Stimulated activated CD4-positive, alpha-beta T cell treated with anti-CD3 and anti-CD28 coated beads, Interleukin-12 subunit alpha, Interleukin-12 subunit beta, amount 100 ng/mL, for 24 hours (primary cell): Measurements from ENCODE around the gene ISG20L2.

Source experiments
- DNase-seq, 2 experiments: peaks; one replicate each; pipeline ENCODE4 v3.0.0-alpha.2; 2020; ENCODE audit warnings: low read depth in 2 of 2

The ISG20L2 gene

DNA sequence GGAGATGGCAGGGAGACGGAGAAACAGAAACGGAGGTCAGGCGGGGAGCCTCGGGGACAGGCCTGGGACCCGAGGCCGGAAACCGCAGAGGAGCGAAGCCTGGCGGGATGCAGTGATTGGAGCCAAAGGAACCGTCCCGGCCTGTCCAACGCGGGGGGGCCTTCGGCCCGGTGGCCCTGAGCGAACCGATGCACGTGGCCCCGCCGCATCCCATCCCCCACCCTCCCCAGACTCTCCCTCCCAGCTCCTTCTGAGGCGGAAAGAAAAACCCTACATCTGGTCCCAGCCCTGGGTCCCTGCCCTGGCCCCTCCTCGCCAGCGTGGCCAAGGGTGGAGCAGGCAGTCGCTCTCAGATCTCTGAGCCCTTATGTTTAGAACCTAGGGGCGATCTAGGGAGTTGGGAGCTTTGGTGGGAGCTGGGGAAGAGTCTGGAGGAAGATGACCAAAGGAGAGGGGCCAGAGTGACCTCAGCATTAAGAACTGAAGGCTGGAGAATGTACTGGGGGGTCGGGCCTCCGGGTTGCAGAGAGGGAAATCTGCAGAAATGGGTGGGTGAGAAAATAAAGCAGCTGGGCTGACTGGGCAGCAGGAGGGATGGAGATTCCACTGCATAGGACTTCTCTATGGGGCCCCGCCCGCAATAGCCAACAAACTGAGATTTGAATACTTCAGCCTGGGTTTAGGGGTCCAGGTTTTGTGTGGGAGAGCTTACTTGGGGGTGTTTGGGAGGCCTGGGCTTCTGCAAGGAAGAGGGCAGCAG is 21.7 kb downstream of the ISG20L2 start:
- DNase-seq, result no peak

DNA sequence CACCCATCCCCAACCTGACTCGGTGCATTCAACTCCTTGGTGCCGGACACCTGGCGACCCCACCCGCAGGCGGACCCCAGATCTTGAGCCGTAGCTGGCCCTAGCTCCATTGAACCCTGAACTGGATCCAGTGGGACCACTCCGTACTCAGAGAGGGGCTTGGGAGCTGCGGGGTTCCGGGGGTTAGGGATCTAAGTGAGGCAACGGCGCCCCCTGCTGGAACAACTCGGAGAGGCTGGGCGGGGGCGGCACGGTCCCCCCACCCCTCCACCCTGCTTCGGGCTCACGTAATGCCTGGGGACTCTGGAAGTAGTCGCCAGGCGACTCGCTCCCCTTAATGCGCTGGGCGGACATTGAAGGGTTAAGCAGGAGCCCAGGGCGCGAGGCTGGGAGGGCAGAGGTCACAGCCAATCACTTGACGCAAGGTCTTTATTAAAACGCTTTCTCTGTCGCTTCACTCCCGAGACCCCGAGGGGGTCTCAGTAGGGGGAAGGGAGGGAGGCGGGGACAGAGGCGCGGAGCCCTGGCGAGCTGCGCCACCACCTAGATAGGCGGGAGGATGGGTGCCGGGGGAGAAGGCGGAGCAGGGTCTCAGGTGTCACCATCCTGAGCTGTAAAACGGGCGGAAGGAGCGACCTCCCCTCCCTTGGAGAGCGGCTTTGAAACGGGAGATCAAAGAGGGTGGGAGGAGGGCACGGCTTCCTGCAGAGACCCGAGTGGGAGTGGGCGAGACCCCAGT is 22.5 kb downstream of the ISG20L2 start:
- peak; percentile 31 to 62 for DNase-seq

DNA sequence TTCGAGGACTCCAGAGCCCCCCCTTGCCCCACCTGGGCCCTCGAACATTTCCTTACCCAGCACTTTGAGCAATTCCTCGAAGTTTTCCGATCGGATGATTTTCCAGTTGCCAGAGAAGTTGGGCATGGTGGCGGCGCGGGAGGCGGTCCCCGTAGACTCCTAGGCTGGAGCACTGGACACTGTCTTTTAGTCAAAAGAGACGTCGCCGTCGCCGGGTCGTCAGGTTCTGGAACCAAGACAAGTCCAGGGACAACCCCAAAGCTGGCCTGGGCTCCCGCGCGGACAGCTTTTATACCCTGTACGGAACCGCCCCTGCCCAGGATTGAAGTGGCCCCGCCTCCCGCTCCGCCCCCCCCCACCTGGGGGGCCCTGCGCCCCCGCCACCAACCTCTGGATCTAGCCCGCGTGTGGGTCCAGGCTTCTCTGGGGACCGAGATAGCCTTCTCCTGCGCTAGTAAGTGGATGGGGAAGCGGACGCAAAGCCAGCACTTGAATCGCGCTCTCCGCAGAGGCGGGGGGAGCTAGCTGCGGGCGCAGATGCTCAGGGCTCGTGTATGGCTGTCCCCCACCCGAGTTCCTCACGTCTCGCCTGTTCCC is 23.1 kb downstream of the ISG20L2 start, which contains the start of gene CRABP2:
CRABP2 (minus strand) TSS at position 263 of the 597 bp plus-strand sequence; CDS start at position 126, 137 bp downstream.
- DNase-seq, result peak in 1 of 2 experiments; percentile 15

DNA sequence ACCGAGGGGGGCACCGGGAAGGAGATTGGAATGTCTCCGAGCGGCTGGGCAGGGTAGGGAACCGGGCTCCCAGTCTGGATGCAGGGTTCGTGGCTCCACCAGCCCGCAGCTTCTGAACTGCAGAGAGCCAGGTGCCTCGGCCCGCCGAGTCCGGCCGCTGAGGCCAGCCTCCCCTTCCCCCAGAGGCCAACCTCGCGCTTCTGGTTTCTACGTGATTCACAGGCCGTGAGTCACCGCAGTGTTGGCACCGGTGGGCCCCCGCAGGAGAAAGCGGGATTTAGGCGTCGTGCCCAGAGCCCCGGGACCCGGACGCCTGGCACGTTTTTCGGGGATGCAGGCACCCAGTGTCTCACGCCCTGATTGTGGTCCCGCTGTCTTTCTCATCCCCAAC is 23.6 kb downstream of the ISG20L2 start:
- DNase-seq, result peak in 1 of 2 experiments; percentile 28

DNA sequence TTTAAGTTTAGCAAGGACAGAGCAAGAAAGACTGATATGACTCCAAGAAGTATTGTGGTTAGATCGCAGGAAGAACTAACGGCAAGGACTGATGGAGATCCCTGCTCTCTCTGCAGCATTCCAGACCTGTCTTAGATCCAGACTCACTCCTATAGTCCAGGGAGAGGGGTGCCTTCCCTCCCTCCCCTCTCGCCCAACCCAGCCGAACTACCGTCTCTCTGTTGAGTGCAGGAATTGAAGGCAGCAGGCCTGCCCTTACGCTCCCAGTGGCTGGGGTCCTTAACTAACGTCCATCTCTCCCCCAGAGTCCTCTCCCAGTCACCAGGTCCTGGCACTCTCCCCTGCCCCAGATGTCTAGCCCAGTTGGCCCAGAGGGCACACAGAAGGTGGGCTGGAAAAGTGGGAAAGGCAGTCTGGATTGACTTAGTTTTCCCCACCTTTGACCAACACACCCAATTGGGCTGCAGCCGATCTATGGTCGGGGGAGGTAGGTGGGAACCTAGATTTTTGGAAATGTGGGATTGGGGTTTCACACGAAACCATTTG is 24.3 kb downstream of the ISG20L2 start:
- no peak for DNase-seq

DNA sequence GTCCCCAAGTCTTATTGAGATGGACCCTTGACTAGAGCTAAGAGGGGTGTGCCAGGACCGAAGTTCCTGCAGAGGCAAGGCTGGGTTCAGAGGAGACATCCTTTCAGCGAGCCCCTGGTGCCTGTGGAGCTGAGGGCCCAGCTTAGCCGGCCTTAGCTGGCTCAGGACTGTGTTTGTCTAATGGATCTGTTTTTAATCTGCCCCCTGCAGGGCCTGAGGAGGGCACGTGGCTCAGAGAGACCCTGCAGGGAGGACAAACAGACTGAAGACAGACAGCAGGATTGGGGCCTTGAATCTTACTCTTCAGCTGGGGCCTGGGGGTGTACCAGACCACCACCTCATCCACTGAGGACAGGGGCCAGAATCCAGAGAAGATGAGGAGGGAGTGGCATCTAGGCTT is 24.8 kb downstream of the ISG20L2 start:
- DNase-seq, result no peak

DNA sequence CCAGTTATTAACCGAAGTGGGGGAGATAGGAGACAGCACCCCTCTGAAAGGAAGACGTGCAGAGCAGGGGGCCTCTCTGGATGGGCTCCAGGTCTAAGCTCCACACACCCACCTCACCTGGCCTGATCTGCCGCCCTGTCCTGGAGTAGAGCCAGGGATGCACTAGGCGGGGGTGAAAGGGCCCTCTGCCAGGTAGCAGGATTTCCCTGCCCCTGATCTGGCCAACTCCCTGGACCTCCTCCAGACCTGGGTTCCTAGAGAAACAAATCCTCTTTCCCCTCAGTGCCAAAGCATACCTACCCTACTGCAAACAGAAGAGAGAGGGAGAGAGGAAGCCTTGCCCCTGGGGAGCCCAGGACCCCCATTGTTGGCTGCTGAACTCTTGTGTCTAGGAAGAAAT is 25.2 kb downstream of the ISG20L2 start:
- no peak for DNase-seq

DNA sequence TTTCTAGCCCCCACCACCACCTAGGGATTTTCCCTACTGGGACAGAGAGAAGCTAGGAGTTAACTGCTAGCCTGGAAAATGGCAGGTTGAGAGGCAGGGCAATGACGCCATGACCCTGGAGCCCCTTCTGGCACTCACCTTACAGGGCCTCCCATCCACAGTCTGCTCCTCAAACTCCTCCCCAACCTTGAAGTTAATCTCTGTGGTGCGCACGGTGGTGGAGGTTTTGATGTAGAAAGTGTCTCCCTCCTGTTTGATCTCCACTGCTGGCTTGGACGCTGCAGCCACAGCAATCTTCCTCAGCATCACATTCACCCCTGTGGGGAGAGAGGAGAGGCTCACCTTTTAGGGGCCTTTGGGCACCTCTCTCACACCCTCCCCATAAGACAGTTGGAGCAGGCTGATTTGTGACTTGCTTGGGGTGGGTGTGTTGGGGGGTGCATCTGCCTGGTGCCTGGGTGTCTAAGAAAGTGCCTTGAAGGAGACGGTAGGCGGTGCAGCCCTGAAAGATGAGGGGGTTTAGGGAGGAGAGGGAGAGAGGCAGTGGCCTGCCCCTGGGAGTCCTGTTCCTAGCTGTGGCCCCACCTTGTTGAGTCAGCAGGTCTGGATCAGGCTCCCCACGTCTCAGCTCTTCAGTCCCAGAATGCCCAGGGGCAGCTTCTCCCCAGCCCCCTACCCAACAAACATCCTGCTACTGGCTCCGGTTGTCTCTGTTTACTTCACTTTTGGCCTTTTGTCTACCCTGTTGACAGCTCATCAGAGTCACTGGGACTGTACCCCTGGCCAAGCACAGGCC is 27.6 kb downstream of the ISG20L2 start:
- no peak for DNase-seq

DNA sequence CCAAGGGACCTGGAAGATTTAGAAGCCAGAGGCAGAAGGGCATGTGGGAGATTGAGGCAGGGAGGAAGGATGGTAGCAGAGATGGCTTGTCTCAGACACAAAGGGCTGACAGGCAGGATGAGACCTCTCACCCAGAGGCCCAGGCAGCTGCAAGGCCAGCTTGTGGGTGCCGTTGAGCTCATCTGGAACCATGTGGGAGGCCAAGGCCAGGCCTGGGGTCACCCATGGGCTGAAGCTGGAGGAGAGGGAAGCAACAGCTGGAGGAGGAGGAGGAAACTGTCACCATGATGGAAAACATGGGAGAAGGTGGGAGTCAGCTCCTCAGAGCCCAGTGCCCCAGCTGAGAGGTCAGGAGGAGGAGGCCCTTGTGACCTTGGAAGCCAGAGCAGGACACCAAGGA is 29.6 kb downstream of the ISG20L2 start:
- DNase-seq, result no peak

DNA sequence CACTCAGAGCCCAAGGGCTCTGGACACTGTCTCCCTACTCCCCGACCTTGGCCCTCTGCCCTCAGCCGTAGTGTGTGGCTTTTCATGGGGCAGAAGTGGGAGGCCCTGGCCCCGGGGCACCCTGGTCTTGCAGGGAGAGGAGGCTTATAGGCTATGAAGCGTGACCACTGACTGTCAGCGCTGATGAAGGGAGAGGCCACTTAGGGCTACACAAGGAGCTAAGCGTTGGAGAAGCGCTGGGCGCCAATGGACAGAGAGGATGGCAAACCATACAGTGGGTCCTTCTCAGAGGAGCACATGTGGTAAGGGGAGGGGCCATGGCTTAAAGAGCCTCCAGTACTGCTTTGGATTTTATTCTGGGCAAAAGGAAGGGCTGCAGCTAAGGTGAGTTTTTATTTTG is 31.1 kb downstream of the ISG20L2 start:
- DNase-seq, result no peak

DNA sequence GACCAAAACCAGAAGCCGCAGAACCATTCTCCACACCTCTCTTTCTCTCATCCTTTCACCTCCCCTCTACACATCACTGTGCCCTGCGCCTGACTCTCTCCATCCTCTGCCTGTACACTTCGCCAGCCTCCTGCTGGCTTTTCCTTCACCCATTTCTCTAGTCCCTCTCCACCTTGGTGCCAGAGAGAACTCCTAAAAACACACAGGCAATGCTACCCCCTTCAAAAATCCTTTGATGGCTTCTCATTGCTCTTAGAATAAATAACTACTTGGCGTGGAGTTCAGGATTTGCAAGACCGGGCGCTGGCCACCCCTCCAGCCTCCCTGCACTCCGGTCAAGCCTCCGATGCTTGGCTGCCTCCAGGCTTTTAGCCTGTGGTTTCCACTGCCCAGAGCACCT is 31.8 kb downstream of the ISG20L2 start:
- no peak for DNase-seq

DNA sequence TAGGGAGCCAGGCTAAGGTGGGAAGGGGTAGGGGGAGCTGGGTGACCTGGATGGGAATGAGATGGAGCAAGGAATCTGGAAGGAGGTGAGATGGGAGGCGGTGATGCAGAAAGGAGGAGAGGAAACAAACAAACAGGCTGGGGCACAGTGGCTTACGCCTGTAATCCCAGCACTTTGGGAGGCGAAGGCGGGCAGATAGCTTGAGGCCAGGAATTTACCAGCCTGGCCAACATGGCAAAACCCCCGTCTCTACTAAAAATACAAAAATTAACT is 33.9 kb downstream of the ISG20L2 start:
- no peak for DNase-seq

DNA sequence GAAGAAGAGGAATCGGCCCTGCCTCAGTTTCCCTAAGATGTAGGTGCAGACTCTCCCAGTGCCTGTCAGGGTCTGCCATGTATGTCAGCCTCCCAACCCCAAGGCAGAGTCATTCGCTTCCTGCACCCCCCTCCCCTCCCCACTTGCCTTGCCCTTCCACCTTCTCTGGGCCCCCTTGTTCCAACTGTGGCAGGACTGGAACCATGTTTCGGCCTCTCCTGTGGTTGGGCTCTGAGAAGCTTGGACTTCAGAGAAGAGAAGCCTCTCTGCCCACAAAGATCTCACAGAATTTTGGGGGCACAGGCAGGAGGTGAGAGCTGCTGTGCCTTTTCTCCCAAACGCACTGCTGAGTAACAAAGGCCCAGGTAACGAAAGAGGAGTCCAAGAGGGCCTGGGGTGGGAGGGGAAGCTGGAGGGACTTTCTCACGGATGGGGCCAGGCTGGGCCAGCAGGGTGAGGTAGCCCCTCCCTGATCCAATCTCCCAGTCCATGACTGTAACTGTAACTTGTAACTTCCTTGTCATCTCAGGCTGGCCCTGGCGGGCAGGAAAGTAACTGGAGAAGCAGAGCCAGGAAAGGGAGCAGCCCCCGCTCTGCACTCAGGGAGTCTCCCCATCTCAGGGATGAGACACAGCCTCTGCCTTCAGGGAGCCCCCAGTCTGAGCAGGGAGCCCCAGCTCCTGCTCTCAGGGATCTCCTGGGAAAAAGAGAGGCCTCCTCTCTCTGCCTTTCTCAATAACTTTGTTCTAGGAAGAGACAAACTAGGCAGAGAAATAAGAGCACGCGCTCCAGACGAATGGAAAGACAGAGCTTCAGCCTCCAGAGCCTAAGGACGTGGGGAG is 34.5 kb downstream of the ISG20L2 start:
- DNase-seq, result no peak

DNA sequence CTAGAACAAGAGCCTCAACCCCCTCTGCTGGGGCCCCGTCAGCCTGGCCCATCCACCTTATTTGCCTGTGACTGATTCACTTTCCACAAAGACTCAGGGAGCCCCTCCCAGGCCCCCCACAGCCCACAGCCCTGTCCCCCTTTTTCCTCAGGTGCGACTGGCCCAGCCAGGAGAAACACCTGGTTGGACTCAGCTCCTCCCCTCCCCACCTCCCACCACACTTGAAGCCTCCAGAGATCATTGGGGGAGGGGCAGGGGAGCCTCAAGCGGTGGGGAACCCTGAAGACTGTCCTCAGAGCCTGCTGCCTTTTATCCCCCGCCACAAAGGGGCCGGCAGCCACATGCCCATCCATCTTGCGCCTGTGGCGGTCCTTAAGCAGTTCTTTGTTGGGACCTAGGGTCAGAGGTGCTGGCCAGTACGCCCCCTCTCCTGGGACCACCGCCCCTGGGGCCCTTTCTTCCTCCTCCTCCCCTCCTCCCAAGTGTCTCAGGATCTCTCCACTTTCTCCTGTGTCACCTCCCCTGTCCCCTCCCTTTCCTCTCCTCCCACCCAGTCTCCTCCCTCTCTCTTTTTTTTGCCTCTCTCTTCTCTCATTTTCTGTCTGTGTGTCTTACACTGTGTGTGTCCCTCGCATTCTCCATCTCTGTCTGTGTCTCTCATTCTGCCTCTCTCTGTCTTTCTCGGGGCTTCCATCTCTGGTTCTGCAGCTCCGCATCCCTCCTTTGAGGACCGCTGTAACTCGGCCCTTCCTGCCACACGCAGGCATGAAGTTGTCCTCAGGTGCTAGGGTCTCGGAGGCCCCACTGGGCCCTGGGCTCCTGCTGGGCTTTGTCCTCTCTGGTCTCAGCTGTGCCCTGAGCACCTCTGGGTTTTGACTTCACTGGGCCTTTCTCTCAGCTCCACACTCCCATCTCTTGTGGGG is 35.4 kb downstream of the ISG20L2 start:
- DNase-seq, result no peak

DNA sequence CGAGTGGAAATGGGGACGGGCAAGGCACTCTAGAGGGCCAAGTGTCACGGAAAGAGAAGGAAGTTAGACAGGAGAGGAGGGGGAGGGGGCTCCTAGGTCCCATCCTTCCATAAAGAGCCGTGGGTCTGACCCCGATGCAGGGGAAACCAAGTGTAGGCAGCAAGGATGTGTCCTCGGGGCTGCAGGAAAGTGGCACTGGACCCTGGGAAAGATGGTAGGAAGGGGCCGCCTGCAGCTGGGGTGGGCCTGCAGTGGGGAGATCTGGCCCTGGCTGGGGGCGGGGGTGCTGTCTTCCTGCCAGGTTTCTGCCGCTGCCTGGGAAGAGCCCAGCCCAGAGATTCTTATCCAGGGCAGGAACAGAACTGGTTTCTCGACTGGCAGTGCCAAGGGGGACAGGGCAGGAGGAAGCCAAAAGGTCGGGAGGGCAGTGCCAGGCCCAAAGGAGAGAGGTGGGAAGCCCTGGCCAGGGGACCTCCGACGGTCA is 36.1 kb downstream of the ISG20L2 start:
- no peak for DNase-seq

DNA sequence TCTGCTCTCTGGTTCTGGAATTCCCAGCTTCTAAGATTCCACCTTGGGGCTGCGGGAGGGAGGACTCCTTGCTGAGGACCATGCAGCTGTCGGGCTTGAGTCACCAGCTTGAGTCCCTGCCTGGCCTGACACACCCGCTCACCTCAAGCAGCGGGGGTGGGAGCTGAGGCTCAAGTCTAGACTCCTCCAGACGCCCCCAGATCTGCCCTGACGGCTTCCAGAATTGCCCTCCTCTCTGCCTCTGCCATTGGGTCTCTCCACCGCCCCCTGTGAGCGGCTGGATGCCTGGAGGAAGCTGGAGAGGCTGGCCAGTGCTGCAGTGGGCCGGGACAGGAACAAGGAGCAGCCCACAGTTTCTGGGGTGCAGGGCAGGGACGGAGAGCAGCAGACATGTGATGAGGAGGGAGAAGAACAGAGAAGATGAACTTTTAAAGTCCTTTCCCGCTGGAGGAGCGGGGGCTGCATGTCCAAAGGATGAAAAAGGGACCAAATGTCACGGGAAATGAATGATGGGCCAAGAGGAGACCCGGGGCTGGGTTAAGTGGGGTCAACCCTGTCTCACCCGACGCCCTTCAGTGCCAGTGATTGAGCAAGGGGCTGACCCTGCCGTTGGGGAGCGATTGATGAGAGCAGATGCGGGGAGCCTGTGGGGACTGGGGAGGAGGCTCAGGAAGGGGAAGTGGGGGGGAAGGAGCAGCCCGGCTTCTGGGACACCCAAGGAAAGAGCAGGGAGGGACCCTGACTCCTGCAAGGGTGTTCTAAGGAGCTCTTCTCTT is 36.7 kb downstream of the ISG20L2 start:
- DNase-seq, result no peak

DNA sequence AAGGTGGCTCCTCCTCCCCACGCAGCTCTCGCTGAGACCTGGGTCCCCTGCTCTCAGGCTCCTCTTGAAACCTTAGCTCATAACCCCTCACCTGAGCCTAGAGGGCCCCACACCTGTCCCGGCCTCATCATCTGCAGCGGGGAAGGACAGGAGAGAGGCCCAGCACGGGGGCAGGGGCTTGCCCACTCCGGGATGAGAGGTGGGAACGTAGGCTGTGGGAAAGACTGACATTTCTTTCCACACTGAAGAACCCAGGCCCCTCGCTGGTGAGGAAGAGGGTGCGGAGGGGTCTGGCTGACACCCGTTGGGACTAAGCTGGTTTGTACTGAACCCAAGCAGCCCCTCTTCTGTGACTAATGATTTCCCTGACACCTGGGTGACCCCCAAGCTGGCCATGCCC is 37.4 kb downstream of the ISG20L2 start:
- no peak for DNase-seq

DNA sequence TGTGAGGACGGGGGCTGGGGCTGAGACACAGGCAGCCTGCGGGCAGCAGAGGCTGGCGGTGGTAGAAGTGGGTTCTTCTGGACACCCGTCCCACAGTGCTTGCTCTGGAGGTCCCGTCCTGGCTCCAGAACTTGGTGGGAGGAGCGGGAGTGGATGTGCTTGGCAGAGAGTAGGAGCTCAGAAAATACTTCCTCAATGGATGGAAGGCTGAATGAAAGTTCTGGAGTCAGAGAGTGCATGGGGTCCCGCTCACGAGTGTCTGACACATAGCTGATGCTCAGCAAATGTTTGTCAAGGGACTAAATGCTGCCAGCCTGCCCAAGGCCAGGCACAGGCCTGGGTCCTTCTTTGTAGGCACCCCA is 37.9 kb downstream of the ISG20L2 start:
- no peak for DNase-seq
